Neuron (in vitro differentiated cells): ENCODE data around the gene VPS13A.

Experiments
- H2AFZ ChIP-seq: one replicate; pipeline ENCODE4 v1.6.1; 2013; ENCODE audit warnings: low read depth, mild to moderate bottlenecking, inconsistent platforms, low read length, moderate library complexity
- H3K27me3 ChIP-seq: one replicate; pipeline ENCODE4 v1.6.1; 2013; ENCODE audit warnings: low read length; ENCODE audit not compliant: insufficient read depth
- H3K36me3 ChIP-seq: one replicate; pipeline ENCODE4 v1.6.1; 2013; ENCODE audit warnings: low read length; ENCODE audit not compliant: insufficient read depth
- H3K4me1 ChIP-seq: one replicate; pipeline ENCODE4 v1.6.1; 2013; ENCODE audit warnings: low read length; ENCODE audit not compliant: insufficient read depth
- H3K4me3 ChIP-seq: 2 replicates; pipeline ENCODE4 v1.5.1; 2013; ENCODE audit warnings: mild to moderate bottlenecking, low read length, moderate library complexity
- H3K9me3 ChIP-seq: one replicate; pipeline ENCODE4 v1.6.1; 2013; ENCODE audit warnings: low read length

VPS13A gene

GRCh38 chr9:77166193-77166592 is 11.1 kb upstream of the VPS13A start:
- no peak overlapping the region for H3K4me3 ChIP-seq
- H3K9me3 ChIP-seq, result no peaks in the 10 kb centered on the region
- no peaks in the 10 kb centered on the region for H3K4me1 ChIP-seq
- H2AFZ ChIP-seq, result no peak overlapping the region
- H3K36me3 ChIP-seq, result no peaks in the 10 kb centered on the region
- peaks cover 2% of the 10 kb centered on the region for H3K27me3 ChIP-seq

GRCh38 chr9:77170991-77171699 is 6.2 kb upstream of the VPS13A start:
- no peak overlapping the region for H2AFZ ChIP-seq
- no peaks in the 10 kb centered on the region for H3K9me3 ChIP-seq
- peaks cover 4% of the 10 kb centered on the region for H3K27me3 ChIP-seq
- H3K36me3 ChIP-seq, result no peaks in the 10 kb centered on the region
- no peaks in the 10 kb centered on the region for H3K4me1 ChIP-seq
- no peak overlapping the region for H3K4me3 ChIP-seq

- H3K4me3 ChIP-seq, result no peak overlapping the region
- no peaks in the 10 kb centered on the region for H3K36me3 ChIP-seq
- H2AFZ ChIP-seq, result no peak overlapping the region
- H3K9me3 ChIP-seq, result no peaks in the 10 kb centered on the region
- H3K27me3 ChIP-seq, result peaks cover 4% of the 10 kb centered on the region
- peaks cover 7% of the 10 kb centered on the region for H3K4me1 ChIP-seq
These were observed 2.2 kb upstream of the VPS13A start for GRCh38 chr9:77175151-77175550.

GRCh38 chr9:77176106-77176505 is 1.2 kb upstream of the VPS13A start:
- peaks cover 7% of the 10 kb centered on the region for H3K4me1 ChIP-seq
- no peaks in the 10 kb centered on the region for H3K36me3 ChIP-seq
- H3K9me3 ChIP-seq, result no peaks in the 10 kb centered on the region
- no peak overlapping the region for H3K4me3 ChIP-seq
- peaks cover 2% of the 10 kb centered on the region for H3K27me3 ChIP-seq
- H2AFZ ChIP-seq, result no peak overlapping the region

GRCh38 chr9:77176686-77177142 is 620 bp upstream of the VPS13A start:
- Histone ChIP-seq H3K9me3 (no peaks in the 10 kb centered on the region), H3K27me3 (no peaks in the 10 kb centered on the region), H3K4me1 (peaks cover 7% of the 10 kb centered on the region), H3K36me3 (no peaks in the 10 kb centered on the region), H2AFZ (peak overlapping the region; percentile 99), H3K4me3 (peak overlapping the region; percentile 99)

- Histone ChIP-seq H3K9me3 (no peaks in the 10 kb centered on the region), H3K36me3 (no peaks in the 10 kb centered on the region), H3K27me3 (no peaks in the 10 kb centered on the region), H3K4me3 (peak overlapping the region; percentile 99), H2AFZ (peak overlapping the region; percentile 99), H3K4me1 (peaks cover 7% of the 10 kb centered on the region)
These were observed 810 bp downstream of the VPS13A start for GRCh38 chr9:77177894-77178794.

GRCh38 chr9:77180056-77180455 is 2.7 kb downstream of the VPS13A start:
- no peak overlapping the region for H3K4me3 ChIP-seq
- H3K27me3 ChIP-seq, result no peaks in the 10 kb centered on the region
- H3K9me3 ChIP-seq, result no peaks in the 10 kb centered on the region
- no peak overlapping the region for H2AFZ ChIP-seq
- peaks cover 7% of the 10 kb centered on the region for H3K4me1 ChIP-seq
- no peaks in the 10 kb centered on the region for H3K36me3 ChIP-seq

GRCh38 chr9:77183581-77183980 is 6.2 kb downstream of the VPS13A start:
- H2AFZ ChIP-seq, result no peak overlapping the region
- peaks cover 2% of the 10 kb centered on the region for H3K9me3 ChIP-seq
- no peaks in the 10 kb centered on the region for H3K27me3 ChIP-seq
- H3K4me3 ChIP-seq, result no peak overlapping the region
- H3K4me1 ChIP-seq, result peaks cover 7% of the 10 kb centered on the region
- no peaks in the 10 kb centered on the region for H3K36me3 ChIP-seq

GRCh38 chr9:77188242-77188641 is 10.9 kb downstream of the VPS13A start:
- peaks cover 2% of the 10 kb centered on the region for H3K9me3 ChIP-seq
- no peaks in the 10 kb centered on the region for H3K27me3 ChIP-seq
- H3K4me3 ChIP-seq, result no peak overlapping the region
- no peaks in the 10 kb centered on the region for H3K4me1 ChIP-seq
- H2AFZ ChIP-seq, result no peak overlapping the region
- no peaks in the 10 kb centered on the region for H3K36me3 ChIP-seq

GRCh38 chr9:77194423-77194822 is 17.1 kb downstream of the VPS13A start:
- Histone ChIP-seq H2AFZ (no peak overlapping the region), H3K9me3 (no peaks in the 10 kb centered on the region), H3K36me3 (no peaks in the 10 kb centered on the region), H3K27me3 (no peaks in the 10 kb centered on the region), H3K4me3 (no peak overlapping the region), H3K4me1 (no peaks in the 10 kb centered on the region)

- Histone ChIP-seq H3K36me3 (peaks cover 3% of the 10 kb centered on the region), H3K4me3 (no peak overlapping the region), H3K27me3 (no peaks in the 10 kb centered on the region), H3K4me1 (no peaks in the 10 kb centered on the region), H3K9me3 (no peaks in the 10 kb centered on the region), H2AFZ (no peak overlapping the region)
These were observed 32.8 kb downstream of the VPS13A start for GRCh38 chr9:77210116-77210515.

GRCh38 chr9:77211561-77211960 is 34.2 kb downstream of the VPS13A start:
- Histone ChIP-seq H3K4me3 (no peak overlapping the region), H3K36me3 (peaks cover 3% of the 10 kb centered on the region), H2AFZ (no peak overlapping the region), H3K9me3 (no peaks in the 10 kb centered on the region), H3K27me3 (no peaks in the 10 kb centered on the region), H3K4me1 (no peaks in the 10 kb centered on the region)

GRCh38 chr9:77212801-77213200 is 35.5 kb downstream of the VPS13A start:
- Histone ChIP-seq H3K9me3 (no peaks in the 10 kb centered on the region), H3K4me3 (no peak overlapping the region), H3K27me3 (no peaks in the 10 kb centered on the region), H3K4me1 (no peaks in the 10 kb centered on the region), H3K36me3 (peaks cover 5% of the 10 kb centered on the region), H2AFZ (no peak overlapping the region)
